K562 treated with DMSO at 1 percent for 12 hours (cell line): ENCODE measurements around the gene NSA2. TPM values are rescaled to one million over a fixed set of nuclear protein-coding genes. Genes with fewer than 3 reads are reported as not detected.

Source experiments
- total RNA-seq: library from RNA; unstranded; fragments of 300-600 nt; gene quantifications from 2 replicates; pipeline ENCODE4 v1.2.3, GENCODE V29; 2022; ENCODE audit not compliant: insufficient read depth

Gene NSA2
- 72.2 and 84.2 TPM in 2 replicates for total RNA-seq

DNA sequence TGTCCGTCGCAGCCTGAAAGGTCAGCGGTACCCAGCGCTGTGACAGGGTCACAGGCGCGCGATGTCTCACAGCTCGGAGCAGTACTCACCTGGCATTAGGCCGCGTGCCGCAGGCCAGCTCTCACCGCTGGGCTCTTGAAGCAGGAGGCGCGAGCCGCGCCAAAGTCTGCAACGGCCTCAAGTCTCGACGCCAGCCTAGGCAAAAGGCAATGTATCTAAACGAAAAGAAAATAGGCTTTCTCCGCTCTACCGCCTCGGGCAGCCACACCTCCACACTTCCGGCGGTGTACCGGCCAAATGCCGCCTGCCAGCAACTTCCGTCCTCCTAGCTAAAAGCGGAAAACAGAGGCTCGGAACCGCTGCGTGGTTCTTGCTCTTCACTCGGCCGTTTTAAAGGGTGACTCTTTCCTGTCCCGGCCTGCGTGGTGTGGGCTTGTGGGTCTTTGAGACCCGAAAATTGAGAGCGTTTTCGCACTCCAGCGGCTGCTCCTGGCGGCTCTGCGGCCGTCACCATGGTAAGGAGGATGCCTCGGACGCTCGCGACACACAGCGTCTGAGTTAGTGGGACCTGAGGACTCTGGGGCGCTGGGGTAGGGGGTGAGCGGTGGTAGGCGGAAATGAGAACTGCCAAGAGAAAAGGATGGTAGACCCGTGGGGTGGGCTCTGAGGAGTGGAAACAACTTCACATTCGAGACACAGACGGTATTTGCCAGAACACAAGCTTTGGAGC lies at the start of gene NSA2, which contains the start of gene GFM2:
Gene NSA2, plus strand, starts transcription at position 401 of the 730 bp plus-strand sequence. Its CDS starts 112 bp downstream, at position 513.
Gene GFM2, minus strand, starts transcription at position 269 of the 730 bp plus-strand sequence. CDS start 3,375 bp downstream, outside the sequence.

Other genes starting within 250 kb of the NSA2 start
- 0.36 and 0.90 TPM in 2 replicates for gene ENC1, start 126.5 kb upstream of the NSA2 start, total RNA-seq
- gene HEXB, start 82.0 kb upstream of the NSA2 start, total RNA-seq = 173 and 199 TPM in 2 replicates
- 13.6 and 30.4 TPM in 2 replicates for gene GFM2, start 132 bp upstream of the NSA2 start, total RNA-seq
- not detected in 2 replicates for gene FAM169A, start 99.1 kb downstream of the NSA2 start, total RNA-seq